SK-N-SH (cell line): ENCODE measurements around the gene ADH5.

Source experiments
- ELF1 ChIP-seq: IDR thresholded peaks from 2 replicates; pipeline ENCODE4 v1.4.0; 2012
- EP300 ChIP-seq, 2 experiments: IDR thresholded peaks; 2 replicates each; pipeline versions ENCODE4 v1.4.0 to v1.6.1; 2012; ENCODE audit warnings: borderline replicate concordance in 1 of 2, low read depth in 1 of 2, low read length in 1 of 2
- EZH2phosphoT487 ChIP-seq: fragments of 200-600 bp; sonication (generic); IDR thresholded peaks from 2 replicates; pipeline ENCODE4 v1.6.1; 2017; ENCODE audit warnings: low read depth, mixed run types, mild to moderate bottlenecking, antibody characterized with exemption, moderate library complexity, borderline replicate concordance
- GABPA ChIP-seq: IDR thresholded peaks from 2 replicates; pipeline ENCODE4 v1.4.0; 2012; ENCODE audit warnings: low read depth, mild to moderate bottlenecking
- NFIC ChIP-seq: IDR thresholded peaks from 2 replicates; pipeline ENCODE4 v1.4.0; 2012; ENCODE audit warnings: borderline replicate concordance
- POLR2AphosphoS5 ChIP-seq: IDR thresholded peaks from 2 replicates; pipeline ENCODE4 v1.6.1; 2012; ENCODE audit warnings: low read depth, low read length
- RAD21 ChIP-seq: IDR thresholded peaks from 2 replicates; pipeline ENCODE4 v1.6.1; 2012; ENCODE audit warnings: mild to moderate bottlenecking, low read length
- YY1 ChIP-seq: IDR thresholded peaks from 2 replicates; pipeline ENCODE4 v1.4.0; 2012; ENCODE audit warnings: low read depth, mild to moderate bottlenecking
- TF ChIP-seq, protein P1 (sequence below): fragments of 200-600 bp; sonication (generic); IDR thresholded peaks from 2 replicates; pipeline ENCODE4 v1.6.1; 2017; ENCODE audit warnings: antibody characterized with exemption, mild to moderate bottlenecking, moderate library complexity
- TF ChIP-seq, protein P2 (sequence below): IDR thresholded peaks from 2 replicates; pipeline ENCODE4 v1.4.0; 2012; ENCODE audit warnings: low read depth, borderline replicate concordance
- TF ChIP-seq, protein P3 (sequence below): IDR thresholded peaks from 2 replicates; pipeline ENCODE4 v1.6.1; 2012; ENCODE audit warnings: mild to moderate bottlenecking, low read depth, low read length, moderate library complexity

DNA sequence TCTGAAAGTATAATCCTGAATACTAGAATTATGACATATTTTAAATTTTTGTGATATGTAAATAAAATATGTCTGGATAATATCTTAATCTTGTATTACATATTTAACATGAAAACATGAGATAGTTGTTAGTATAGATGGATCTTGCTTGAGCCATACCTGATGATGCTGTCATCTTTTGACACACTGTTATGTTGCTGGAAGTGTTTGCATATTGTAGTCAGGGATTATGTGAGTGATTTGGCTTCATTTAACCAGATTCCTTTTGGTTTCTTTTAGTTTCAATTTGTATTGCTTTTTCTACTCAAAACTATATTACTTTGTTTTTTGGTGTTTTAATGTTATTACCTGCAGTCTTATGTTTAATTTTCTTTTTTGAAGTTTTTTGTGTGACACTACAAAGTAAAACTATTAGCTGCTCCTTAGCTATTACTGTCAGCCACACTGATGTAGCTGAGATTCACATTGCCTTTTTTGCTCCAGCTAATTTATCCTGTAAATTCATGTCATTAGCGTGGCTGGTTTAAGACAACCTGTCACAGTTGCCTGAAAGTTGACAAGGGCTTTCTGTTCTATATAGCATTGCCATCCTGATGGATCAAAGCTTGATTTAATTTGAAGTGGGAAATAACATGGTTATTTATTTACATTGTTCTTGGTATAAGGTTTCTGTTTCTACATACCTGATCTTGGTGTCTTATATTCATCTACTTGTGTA lies 59.4 kb downstream of the ADH5 start:
- TF ChIP-seq, protein P1, sequence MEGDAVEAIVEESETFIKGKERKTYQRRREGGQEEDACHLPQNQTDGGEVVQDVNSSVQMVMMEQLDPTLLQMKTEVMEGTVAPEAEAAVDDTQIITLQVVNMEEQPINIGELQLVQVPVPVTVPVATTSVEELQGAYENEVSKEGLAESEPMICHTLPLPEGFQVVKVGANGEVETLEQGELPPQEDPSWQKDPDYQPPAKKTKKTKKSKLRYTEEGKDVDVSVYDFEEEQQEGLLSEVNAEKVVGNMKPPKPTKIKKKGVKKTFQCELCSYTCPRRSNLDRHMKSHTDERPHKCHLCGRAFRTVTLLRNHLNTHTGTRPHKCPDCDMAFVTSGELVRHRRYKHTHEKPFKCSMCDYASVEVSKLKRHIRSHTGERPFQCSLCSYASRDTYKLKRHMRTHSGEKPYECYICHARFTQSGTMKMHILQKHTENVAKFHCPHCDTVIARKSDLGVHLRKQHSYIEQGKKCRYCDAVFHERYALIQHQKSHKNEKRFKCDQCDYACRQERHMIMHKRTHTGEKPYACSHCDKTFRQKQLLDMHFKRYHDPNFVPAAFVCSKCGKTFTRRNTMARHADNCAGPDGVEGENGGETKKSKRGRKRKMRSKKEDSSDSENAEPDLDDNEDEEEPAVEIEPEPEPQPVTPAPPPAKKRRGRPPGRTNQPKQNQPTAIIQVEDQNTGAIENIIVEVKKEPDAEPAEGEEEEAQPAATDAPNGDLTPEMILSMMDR, result no peak
- TF ChIP-seq ELF1, result no peak
- TF ChIP-seq GABPA, result no peak
- no peak for TF ChIP-seq POLR2AphosphoS5
- no peak for TF ChIP-seq EP300 (IDR thresholded peaks at IDR 0.05; ENCODE audit: borderline replicate concordance in 1 of 2, low read depth in 1 of 2, low read length in 1 of 2)
- TF ChIP-seq NFIC, result no peak
- TF ChIP-seq, protein P2, sequence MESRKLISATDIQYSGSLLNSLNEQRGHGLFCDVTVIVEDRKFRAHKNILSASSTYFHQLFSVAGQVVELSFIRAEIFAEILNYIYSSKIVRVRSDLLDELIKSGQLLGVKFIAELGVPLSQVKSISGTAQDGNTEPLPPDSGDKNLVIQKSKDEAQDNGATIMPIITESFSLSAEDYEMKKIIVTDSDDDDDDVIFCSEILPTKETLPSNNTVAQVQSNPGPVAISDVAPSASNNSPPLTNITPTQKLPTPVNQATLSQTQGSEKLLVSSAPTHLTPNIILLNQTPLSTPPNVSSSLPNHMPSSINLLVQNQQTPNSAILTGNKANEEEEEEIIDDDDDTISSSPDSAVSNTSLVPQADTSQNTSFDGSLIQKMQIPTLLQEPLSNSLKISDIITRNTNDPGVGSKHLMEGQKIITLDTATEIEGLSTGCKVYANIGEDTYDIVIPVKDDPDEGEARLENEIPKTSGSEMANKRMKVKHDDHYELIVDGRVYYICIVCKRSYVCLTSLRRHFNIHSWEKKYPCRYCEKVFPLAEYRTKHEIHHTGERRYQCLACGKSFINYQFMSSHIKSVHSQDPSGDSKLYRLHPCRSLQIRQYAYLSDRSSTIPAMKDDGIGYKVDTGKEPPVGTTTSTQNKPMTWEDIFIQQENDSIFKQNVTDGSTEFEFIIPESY, result no peak
- no peak for TF ChIP-seq EZH2phosphoT487
- TF ChIP-seq RAD21, result no peak
- TF ChIP-seq YY1, result no peak
- TF ChIP-seq, protein P3, sequence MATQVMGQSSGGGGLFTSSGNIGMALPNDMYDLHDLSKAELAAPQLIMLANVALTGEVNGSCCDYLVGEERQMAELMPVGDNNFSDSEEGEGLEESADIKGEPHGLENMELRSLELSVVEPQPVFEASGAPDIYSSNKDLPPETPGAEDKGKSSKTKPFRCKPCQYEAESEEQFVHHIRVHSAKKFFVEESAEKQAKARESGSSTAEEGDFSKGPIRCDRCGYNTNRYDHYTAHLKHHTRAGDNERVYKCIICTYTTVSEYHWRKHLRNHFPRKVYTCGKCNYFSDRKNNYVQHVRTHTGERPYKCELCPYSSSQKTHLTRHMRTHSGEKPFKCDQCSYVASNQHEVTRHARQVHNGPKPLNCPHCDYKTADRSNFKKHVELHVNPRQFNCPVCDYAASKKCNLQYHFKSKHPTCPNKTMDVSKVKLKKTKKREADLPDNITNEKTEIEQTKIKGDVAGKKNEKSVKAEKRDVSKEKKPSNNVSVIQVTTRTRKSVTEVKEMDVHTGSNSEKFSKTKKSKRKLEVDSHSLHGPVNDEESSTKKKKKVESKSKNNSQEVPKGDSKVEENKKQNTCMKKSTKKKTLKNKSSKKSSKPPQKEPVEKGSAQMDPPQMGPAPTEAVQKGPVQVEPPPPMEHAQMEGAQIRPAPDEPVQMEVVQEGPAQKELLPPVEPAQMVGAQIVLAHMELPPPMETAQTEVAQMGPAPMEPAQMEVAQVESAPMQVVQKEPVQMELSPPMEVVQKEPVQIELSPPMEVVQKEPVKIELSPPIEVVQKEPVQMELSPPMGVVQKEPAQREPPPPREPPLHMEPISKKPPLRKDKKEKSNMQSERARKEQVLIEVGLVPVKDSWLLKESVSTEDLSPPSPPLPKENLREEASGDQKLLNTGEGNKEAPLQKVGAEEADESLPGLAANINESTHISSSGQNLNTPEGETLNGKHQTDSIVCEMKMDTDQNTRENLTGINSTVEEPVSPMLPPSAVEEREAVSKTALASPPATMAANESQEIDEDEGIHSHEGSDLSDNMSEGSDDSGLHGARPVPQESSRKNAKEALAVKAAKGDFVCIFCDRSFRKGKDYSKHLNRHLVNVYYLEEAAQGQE, result no peak
